GM12873 (cell line): ENCODE data around the gene PPFIBP2.

Experiments
- TF ChIP-seq, protein P1 (sequence below): IDR thresholded peaks from 2 replicates; pipeline ENCODE4 v1.5.1; 2012; ENCODE audit warnings: low read depth, mild to moderate bottlenecking, moderate library complexity, low read length, control low read depth; ENCODE audit not compliant: insufficient read depth; ENCODE audit errors: missing control alignments

The PPFIBP2 gene

DNA sequence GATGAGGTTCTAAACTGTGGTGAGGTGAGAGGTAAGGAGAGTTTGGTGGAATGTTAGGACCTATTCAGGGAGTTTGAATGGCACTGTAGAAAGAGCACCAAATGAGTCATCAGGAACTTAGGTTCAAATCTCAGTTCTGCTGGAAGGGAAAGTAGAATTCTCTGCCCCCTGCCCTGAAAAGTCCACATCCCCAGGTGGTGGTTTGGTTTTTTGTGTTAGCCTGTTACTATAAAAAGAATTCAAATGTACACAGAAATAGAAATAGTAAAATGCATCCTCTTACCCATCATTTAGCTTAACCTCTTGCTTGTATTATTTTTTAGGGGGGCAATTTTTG lies 20.2 kb downstream of the PPFIBP2 start:
- TF ChIP-seq, protein P1, sequence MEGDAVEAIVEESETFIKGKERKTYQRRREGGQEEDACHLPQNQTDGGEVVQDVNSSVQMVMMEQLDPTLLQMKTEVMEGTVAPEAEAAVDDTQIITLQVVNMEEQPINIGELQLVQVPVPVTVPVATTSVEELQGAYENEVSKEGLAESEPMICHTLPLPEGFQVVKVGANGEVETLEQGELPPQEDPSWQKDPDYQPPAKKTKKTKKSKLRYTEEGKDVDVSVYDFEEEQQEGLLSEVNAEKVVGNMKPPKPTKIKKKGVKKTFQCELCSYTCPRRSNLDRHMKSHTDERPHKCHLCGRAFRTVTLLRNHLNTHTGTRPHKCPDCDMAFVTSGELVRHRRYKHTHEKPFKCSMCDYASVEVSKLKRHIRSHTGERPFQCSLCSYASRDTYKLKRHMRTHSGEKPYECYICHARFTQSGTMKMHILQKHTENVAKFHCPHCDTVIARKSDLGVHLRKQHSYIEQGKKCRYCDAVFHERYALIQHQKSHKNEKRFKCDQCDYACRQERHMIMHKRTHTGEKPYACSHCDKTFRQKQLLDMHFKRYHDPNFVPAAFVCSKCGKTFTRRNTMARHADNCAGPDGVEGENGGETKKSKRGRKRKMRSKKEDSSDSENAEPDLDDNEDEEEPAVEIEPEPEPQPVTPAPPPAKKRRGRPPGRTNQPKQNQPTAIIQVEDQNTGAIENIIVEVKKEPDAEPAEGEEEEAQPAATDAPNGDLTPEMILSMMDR = no peak

DNA sequence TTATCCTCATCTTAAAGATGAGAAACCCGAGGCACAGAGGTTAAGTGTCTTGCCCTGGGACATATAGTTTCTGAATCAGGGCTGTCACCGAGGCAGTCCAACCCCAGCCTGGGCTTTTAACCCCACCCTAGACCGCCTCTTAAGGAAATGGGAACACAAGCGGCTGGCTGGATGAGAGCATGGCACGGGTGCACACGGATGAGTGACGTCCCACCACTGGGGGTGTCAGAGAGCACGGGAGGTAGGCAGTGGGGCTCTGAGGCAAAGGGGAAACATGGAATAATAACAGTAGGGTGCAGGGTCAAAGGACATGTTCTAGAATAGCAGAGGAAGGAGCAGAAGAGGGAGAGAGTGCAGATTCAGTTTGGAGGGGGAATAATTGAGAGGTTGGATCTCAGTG lies 22.3 kb downstream of the PPFIBP2 start:
- TF ChIP-seq, protein P1 = peak; percentile 51

DNA sequence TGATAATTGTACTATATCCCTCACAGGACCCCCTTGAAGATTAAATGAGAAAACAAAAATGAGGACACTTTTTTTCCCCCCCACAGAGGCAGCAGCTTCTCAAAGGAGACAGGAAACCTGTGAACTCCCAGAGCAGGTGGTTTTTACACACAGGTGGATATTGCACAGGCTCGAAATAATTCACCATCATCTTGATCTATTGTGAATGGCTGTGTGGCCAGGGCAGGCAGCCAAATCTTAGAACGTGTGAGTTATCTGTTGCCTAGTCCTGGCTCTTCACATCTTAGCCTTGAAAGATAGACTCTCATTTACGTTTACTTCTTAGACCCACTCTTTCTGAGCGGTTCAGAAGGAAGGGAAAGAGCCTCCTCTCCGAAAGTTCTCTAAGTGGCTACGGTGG lies 23.5 kb downstream of the PPFIBP2 start:
- TF ChIP-seq, protein P1 = no peak

DNA sequence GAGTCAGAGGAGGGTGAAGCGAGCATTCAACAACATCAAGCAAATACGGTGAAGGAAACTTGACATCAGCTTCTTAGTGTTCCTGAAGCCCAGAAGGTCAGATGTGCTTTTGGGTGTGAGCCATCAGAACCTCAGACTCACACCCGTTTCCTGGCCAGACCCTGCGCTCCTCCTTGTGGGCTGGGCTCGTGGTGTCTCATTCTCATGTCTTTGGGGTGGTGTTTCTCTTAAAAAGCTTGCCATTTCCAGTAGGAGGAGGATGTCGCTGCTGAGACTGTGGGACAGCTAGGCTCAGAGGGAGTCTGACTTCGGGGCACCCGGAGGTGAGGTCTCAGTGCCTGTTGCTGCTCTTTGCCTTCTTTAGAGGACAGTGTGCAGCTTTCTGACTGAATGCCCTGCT lies 24.2 kb downstream of the PPFIBP2 start:
- TF ChIP-seq, protein P1 = peak; percentile 28

DNA sequence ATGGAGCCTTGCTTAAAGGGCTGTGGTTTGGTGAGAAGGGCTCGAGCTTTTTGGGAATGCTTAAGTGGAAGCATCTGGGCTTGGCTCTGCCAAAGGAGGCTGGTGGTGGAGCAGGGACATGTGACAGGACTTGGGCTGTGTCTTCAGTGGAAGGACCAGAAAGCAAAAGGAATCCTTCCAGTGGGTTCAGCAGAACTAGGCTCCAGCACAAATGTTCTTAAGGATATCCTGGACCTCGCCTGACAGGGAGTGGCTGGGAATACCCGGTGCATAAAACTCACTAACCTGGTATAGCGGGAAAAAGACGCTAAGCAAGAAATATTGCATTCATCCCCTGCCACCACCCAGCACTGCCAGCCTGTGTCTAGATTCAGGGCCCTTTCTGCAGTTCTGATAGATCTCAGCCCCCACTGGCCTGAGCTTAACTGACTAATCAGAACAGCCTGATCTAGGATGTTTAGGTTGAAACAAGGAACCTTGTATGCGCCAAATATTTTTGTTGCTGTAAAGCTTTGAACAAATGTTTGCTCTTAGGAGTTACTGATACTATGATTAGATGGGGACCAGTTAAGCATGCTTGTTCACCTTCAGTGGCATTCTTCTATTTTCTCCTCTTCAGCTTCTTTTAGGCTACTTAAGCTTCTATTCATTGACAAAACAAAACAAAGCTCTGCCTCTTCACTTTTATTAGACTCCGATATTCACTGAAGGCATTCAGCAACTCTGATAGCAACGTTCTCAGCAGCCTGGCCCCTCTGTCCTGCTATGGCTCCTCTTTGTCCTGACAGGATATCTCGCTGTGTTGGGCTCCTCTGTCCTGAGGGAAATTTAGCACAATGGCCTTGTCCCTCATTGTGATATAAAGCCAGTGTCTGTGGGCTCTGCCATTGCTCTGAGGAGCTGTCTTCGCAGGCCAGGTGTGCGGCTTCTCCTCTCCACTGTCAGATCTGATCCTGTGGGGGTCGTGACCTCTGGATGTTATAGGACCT lies 25.0 kb downstream of the PPFIBP2 start:
- TF ChIP-seq, protein P1 = no peak

DNA sequence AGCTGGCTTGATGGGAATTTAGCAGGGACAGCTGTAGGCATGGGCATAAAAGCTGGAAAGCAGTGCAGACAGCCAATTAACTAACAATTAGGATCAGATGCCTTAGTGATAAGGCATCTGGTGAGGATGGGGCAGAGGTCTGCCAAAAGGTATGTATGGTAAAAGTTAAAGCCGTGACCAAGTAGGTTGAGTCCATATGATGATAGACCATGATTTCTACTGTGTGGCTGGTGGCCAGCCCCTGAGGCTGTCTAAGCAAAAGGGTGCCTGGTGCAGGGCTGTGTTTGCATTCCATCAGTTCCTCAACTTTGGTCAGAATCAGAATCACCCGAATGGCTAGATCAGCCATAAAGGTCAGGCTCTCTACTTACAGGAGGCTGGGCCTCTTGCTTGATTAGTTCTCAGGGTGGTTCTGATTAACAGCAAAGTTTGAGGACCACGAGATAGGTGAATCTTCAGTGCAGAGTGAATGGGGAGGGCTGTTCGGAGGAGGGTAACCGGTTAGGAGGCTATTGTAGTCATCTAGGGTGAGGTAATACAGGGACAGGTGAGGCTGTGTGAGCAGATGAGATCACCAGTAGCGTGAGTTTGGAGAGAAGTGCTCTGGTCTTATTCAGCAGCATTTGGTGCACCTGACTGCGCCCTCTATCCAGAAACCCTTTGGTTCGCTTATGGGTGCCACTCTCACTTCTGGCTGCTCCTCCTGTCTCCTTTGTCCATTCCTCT lies 27.2 kb downstream of the PPFIBP2 start:
- TF ChIP-seq, protein P1 = no peak

DNA sequence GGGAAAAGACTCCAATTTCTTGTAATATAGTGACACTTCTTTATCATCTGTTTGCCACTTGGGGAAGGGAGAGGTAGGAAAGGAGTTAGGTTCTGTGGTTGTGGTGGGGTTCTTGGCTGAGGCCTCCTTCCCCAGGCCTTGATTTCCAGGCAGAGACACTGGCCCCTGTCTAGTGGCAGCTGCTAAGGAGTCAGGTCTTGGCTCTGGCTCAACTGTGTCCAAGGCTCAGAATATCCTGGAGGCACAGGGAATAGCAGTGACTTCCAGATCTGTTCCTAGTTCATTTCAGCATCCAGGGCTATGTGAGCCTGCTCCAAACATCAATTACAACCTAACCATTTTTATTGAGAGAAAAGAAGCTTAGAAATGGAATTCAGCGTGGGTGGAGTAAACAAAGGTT lies 29.5 kb downstream of the PPFIBP2 start:
- TF ChIP-seq, protein P1 = no peak
